ENCODE data around the gene TMEM121B. TPM values are rescaled to one million over a fixed set of nuclear protein-coding genes. Genes with fewer than 3 reads are reported as not detected.

Gene TMEM121B
- total RNA-seq, 1 donor from 2014 or later: 12.2 TPM

- Mint-ChIP-seq H3K4me1 (no peaks in the 10 kb centered on the region), H3K27me3 (ENCODE audit: low read depth) (no peaks in the 10 kb centered on the region), H3K4me3 (no peak overlapping the region), H3K27ac (ENCODE audit: unreplicated experiment) (no peak overlapping the region), H3K9me3 (no peaks in the 10 kb centered on the region), H3K36me3 (ENCODE audit: low read depth) (peaks cover 2% of the 10 kb centered on the region)
- TF ChIP-seq CTCF (conservative IDR thresholded peaks at IDR 0.05): no peak
- DNase-seq (ENCODE audit: low read depth, low spot score): no peak
Observed at GRCh38 chr22:17101475-17102296, 19.5 kb downstream of the TMEM121B start.

- Mint-ChIP-seq H3K27me3 (ENCODE audit: low read depth) (no peaks in the 10 kb centered on the region), H3K9me3 (no peaks in the 10 kb centered on the region), H3K27ac (ENCODE audit: unreplicated experiment) (no peak overlapping the region), H3K4me1 (no peaks in the 10 kb centered on the region), H3K36me3 (ENCODE audit: low read depth) (peaks cover 2% of the 10 kb centered on the region), H3K4me3 (no peak overlapping the region)
- TF ChIP-seq CTCF (conservative IDR thresholded peaks at IDR 0.05): no peak
- no peak for DNase-seq (ENCODE audit: low read depth, low spot score)
Observed at GRCh38 chr22:17100621-17101020, 20.5 kb downstream of the TMEM121B start.

GRCh38 chr22:17098379-17098819 lies 22.8 kb downstream of the TMEM121B start:
- Mint-ChIP-seq H3K9me3 (no peaks in the 10 kb centered on the region), H3K27ac (ENCODE audit: unreplicated experiment) (no peak overlapping the region), H3K4me1 (no peaks in the 10 kb centered on the region), H3K36me3 (ENCODE audit: low read depth) (peaks cover 2% of the 10 kb centered on the region), H3K27me3 (ENCODE audit: low read depth) (no peaks in the 10 kb centered on the region), H3K4me3 (no peak overlapping the region)
- DNase-seq (ENCODE audit: low read depth, low spot score): no peak
- no peak for TF ChIP-seq CTCF (conservative IDR thresholded peaks at IDR 0.05)

GRCh38 chr22:17097701-17098100 lies 23.5 kb downstream of the TMEM121B start:
- H3K27me3 Mint-ChIP-seq (ENCODE audit: low read depth): no peaks in the 10 kb centered on the region
- DNase-seq (ENCODE audit: low read depth, low spot score): no peak
- TF ChIP-seq CTCF (conservative IDR thresholded peaks at IDR 0.05): no peak
- peaks cover 2% of the 10 kb centered on the region for H3K36me3 Mint-ChIP-seq (ENCODE audit: low read depth)
- H3K27ac Mint-ChIP-seq (ENCODE audit: unreplicated experiment): no peak overlapping the region
- no peak overlapping the region for H3K4me3 Mint-ChIP-seq
- H3K9me3 Mint-ChIP-seq: no peaks in the 10 kb centered on the region
- H3K4me1 Mint-ChIP-seq: no peaks in the 10 kb centered on the region

GRCh38 chr22:17097062-17097461 lies 24.1 kb downstream of the TMEM121B start:
- DNase-seq (ENCODE audit: low read depth, low spot score): no peak
- no peaks in the 10 kb centered on the region for H3K9me3 Mint-ChIP-seq
- H3K4me3 Mint-ChIP-seq: no peak overlapping the region
- H3K36me3 Mint-ChIP-seq (ENCODE audit: low read depth): no peaks in the 10 kb centered on the region
- H3K27me3 Mint-ChIP-seq (ENCODE audit: low read depth): no peaks in the 10 kb centered on the region
- no peaks in the 10 kb centered on the region for H3K4me1 Mint-ChIP-seq
- TF ChIP-seq CTCF (conservative IDR thresholded peaks at IDR 0.05): no peak
- H3K27ac Mint-ChIP-seq (ENCODE audit: unreplicated experiment): no peak overlapping the region
